Measurements from ENCODE around the gene GPATCH4. TPM values are rescaled to one million over a fixed set of nuclear protein-coding genes. Genes with fewer than 3 reads are reported as not detected.

The GPATCH4 gene
- total RNA-seq, 1 donor from 2014 or later: 71.8 TPM

GRCh38 chr1:156571261-156571852 is 29.9 kb downstream of the GPATCH4 start:
- Mint-ChIP-seq H3K27ac (no peak overlapping the region), H3K4me3 (no peak overlapping the region), H3K27me3 (peaks cover 21% of the 10 kb centered on the region), H3K9me3 (no peaks in the 10 kb centered on the region), H3K36me3 (ENCODE audit: low read depth) (no peaks in the 10 kb centered on the region), H3K4me1 (peaks cover 13% of the 10 kb centered on the region)
- DNase-seq (no peak), ATAC-seq (ENCODE audit: low read depth) (no peak)
- TF ChIP-seq, protein P1, sequence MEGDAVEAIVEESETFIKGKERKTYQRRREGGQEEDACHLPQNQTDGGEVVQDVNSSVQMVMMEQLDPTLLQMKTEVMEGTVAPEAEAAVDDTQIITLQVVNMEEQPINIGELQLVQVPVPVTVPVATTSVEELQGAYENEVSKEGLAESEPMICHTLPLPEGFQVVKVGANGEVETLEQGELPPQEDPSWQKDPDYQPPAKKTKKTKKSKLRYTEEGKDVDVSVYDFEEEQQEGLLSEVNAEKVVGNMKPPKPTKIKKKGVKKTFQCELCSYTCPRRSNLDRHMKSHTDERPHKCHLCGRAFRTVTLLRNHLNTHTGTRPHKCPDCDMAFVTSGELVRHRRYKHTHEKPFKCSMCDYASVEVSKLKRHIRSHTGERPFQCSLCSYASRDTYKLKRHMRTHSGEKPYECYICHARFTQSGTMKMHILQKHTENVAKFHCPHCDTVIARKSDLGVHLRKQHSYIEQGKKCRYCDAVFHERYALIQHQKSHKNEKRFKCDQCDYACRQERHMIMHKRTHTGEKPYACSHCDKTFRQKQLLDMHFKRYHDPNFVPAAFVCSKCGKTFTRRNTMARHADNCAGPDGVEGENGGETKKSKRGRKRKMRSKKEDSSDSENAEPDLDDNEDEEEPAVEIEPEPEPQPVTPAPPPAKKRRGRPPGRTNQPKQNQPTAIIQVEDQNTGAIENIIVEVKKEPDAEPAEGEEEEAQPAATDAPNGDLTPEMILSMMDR (IDR thresholded peaks at IDR 0.05): no peak
- intact Hi-C loops (cut with micrococcal nuclease): loop anchor here (5.0 kb wide), 1 partner anchor 44 kb away; no protein-coding TSS in a partner anchor
- CTCF ChIA-PET: interaction anchor here (1.0 to 2.0 kb wide), 4 partner anchors 11 to 186 kb away, joined by 3 to 6 read pairs (median 4); no protein-coding TSS in a partner anchor
- POLR2A ChIA-PET: interaction anchor here (0.6 to 1.6 kb wide), 4 partner anchors 11 to 199 kb away, joined by 4 to 9 read pairs (median 7); partner anchors contain the start of gene MEF2D

GRCh38 chr1:156566436-156566835 is 34.8 kb downstream of the GPATCH4 start:
- POLR2A ChIA-PET: interaction anchor here (0.7 to 1.1 kb wide), 2 partner anchors 86 to 129 kb away, joined by 4 read pairs; no protein-coding TSS in a partner anchor
- intact Hi-C loops (cut with micrococcal nuclease): no loop called here
- CTCF ChIA-PET: no interaction called here
- ATAC-seq (ENCODE audit: low read depth) (no peak), DNase-seq (no peak)
- Mint-ChIP-seq H3K27me3 (peaks cover 8% of the 10 kb centered on the region), H3K36me3 (ENCODE audit: low read depth) (no peaks in the 10 kb centered on the region), H3K27ac (no peak overlapping the region), H3K4me3 (no peak overlapping the region), H3K9me3 (no peaks in the 10 kb centered on the region), H3K4me1 (no peaks in the 10 kb centered on the region)
- TF ChIP-seq, protein P1 (IDR thresholded peaks at IDR 0.05): no peak

- no peak overlapping the region for H3K27ac Mint-ChIP-seq
- H3K9me3 Mint-ChIP-seq: no peaks in the 10 kb centered on the region
- CTCF ChIA-PET: no interaction called here
Measured at GRCh38 chr1:156565519-156565918, 35.8 kb downstream of the GPATCH4 start.

DNA sequence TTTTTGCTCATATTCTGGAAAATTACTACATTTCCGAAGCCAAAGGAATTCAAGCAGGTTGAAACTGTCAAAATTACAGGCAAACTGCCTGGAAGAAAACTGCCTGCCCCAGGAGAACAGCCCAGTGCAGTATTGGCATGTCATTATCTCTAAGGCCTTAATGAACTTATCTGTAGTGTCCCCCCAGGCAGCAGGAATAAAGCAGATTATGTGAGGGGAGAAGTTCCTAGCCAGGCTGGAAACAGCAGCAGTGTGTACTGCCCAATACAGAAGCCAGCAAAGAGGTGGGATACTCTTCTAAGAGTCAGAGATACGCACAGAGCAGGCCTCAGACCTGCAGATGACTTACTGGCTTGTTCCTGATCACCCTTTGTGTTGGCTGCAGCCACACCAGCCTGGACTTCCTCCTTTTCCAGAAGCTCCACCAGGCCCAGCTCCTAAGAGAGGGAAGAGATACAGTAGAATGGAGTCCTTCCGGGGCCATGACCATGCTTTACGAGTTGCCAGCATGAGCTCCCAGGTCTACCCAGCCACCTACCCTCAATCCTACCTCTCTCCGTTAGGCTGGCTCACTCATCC is 40.6 kb downstream of the GPATCH4 start:
- ChIA-PET POLR2A (interaction anchor here (0.9 kb wide), 1 partner anchor 103 kb away, joined by 3 read pairs; no protein-coding TSS in a partner anchor), CTCF (no interaction called here)
- H3K36me3 Mint-ChIP-seq (ENCODE audit: low read depth): no peaks in the 10 kb centered on the region
- no peaks in the 10 kb centered on the region for H3K27me3 Mint-ChIP-seq
- H3K9me3 Mint-ChIP-seq: no peaks in the 10 kb centered on the region
- H3K4me3 Mint-ChIP-seq: no peak overlapping the region
- no peak overlapping the region for H3K27ac Mint-ChIP-seq
- DNase-seq: no peak
- TF ChIP-seq, protein P1 (IDR thresholded peaks at IDR 0.05): no peak
- no peak for ATAC-seq (ENCODE audit: low read depth)
- no peaks in the 10 kb centered on the region for H3K4me1 Mint-ChIP-seq
- intact Hi-C loops (cut with micrococcal nuclease): no loop called here

More at GRCh38 chr1:156565519-156565918, 35.8 kb downstream of the GPATCH4 start:
- Mint-ChIP-seq H3K27me3 (no peaks in the 10 kb centered on the region), H3K4me1 (no peaks in the 10 kb centered on the region), H3K4me3 (no peak overlapping the region), H3K36me3 (ENCODE audit: low read depth) (no peaks in the 10 kb centered on the region)
- ATAC-seq (ENCODE audit: low read depth) (no peak), DNase-seq (no peak)
- intact Hi-C loops (cut with micrococcal nuclease): no loop called here
- TF ChIP-seq, protein P1 (IDR thresholded peaks at IDR 0.05): no peak
- POLR2A ChIA-PET: interaction anchor here (1.1 kb wide), 1 partner anchor 85 kb away, joined by 4 read pairs; no protein-coding TSS in a partner anchor

DNA sequence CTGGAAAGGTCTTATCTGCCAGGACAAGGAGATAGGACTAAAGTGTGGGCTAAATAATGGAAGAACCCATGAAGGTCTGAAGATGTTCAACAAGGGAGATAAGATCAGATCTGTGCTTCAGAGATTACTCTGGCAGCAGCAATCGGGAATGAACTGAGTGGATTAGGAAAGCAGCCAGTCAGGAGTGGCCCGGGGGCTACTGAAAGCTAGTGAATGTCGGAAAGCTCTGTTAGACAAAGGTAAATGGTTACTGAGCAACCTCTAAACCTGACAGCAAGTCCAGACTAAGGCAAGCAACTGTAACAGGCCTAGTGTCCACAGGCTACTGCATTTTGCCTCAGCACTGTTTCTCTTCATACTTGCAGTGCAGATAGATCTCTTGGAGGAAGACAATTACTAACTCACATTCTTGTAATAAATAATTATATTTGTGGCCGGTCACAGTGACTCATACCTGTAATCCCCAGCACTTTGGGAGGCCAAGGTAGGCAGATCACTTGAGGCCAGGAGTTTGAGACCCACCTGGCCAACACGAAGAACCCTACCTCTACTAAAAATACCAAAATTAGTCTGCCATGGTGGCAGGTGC is 41.4 kb downstream of the GPATCH4 start:
- CTCF ChIA-PET: no interaction called here
- no peak for DNase-seq
- Mint-ChIP-seq H3K36me3 (ENCODE audit: low read depth) (no peaks in the 10 kb centered on the region), H3K4me3 (no peak overlapping the region), H3K9me3 (no peaks in the 10 kb centered on the region), H3K27ac (no peak overlapping the region), H3K27me3 (no peaks in the 10 kb centered on the region), H3K4me1 (peaks cover 5% of the 10 kb centered on the region)
- TF ChIP-seq, protein P1 (IDR thresholded peaks at IDR 0.05): no peak
- POLR2A ChIA-PET: interaction anchor here (0.8 kb wide), 1 partner anchor 55 kb away, joined by 12 read pairs; no protein-coding TSS in a partner anchor
- ATAC-seq (ENCODE audit: low read depth): no peak
- intact Hi-C loops (cut with micrococcal nuclease): no loop called here

Data from activated B cell treated with CpG ODN at 0.5 μM for 24 hours (primary cell).